Measurements from ENCODE around the gene MRPL32. TPM values are rescaled to one million over a fixed set of nuclear protein-coding genes. Genes with fewer than 3 reads are reported as not detected.

The MRPL32 gene
- total and polyA plus RNA-seq, 2 of the 13 experiments (the other 11 are each of a cell fraction or from before 2014, with no cell fraction given) = 39.0 to 81.2 TPM

- no peak for TF ChIP-seq ZBTB20 (CRISPR knock-in tag; IDR thresholded peaks at IDR 0.05; ENCODE audit: borderline replicate concordance, low read depth)
- TF ChIP-seq, protein P1, sequence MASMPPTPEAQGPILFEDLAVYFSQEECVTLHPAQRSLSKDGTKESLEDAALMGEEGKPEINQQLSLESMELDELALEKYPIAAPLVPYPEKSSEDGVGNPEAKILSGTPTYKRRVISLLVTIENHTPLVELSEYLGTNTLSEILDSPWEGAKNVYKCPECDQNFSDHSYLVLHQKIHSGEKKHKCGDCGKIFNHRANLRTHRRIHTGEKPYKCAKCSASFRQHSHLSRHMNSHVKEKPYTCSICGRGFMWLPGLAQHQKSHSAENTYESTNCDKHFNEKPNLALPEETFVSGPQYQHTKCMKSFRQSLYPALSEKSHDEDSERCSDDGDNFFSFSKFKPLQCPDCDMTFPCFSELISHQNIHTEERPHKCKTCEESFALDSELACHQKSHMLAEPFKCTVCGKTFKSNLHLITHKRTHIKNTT (CRISPR knock-in tag; IDR thresholded peaks at IDR 0.05) = no peak
Measured at GRCh38 chr7:42956062-42956461, 23.9 kb downstream of the MRPL32 start (continued).

DNA sequence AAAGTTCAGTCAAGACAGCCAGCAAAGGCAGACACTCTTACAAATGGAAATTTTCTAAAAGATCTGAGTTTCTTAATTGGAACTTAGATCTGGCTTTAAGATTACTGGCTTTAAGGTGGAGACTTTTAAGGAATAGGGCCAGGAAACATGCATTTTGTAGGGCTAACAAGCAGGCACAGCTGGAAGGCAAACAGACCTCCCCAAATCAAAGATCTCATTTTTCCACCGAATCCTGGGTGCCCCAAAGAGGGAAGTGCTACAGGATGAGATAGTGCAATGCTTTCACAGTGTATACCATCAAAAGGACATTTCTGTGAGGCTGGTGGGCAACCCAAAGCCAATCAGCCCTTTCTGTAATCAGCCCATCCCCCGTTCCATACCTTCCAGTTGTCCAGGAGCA is 27.4 kb downstream of the MRPL32 start:
- intact Hi-C loops (cut with micrococcal nuclease; ENCODE audit: unreplicated experiment) (no loop called here), in situ Hi-C loops (cut with HindIII; ENCODE audit: extremely low pct_ligation_motif_present, low pct_unique_long_range_greater_than_20kb) (no loop called here)
- Histone ChIP-seq H3K27me3 (ENCODE audit: control insufficient read depth in 1 of 2, insufficient read depth in 2 of 2, low read length in 2 of 2) (0 out of 5 replicates have a peak, but pooled peaks cover 0 to 1% of the 10 kb centered on the region in 2 experiments), H3K4me3 (replicated peaks in 1 of 3; ENCODE audit: insufficient read depth in 1 of 3, low read depth in 2 of 3, low read length in 3 of 3) (no peak overlapping the region), H4K20me1 (ENCODE audit: insufficient read depth, low read length) (no peaks in the 10 kb centered on the region), H3K9me3 (ENCODE audit: low read length) (peaks cover 4% of the 10 kb centered on the region; the same call in 1 of the 2 replicates), H3K4me2 (ENCODE audit: low read depth, low read length) (no peak overlapping the region), H3K4me1 (ENCODE audit: insufficient read depth, low read length) (no peaks in the 10 kb centered on the region), H3K36me3 (replicated peaks in 1 of 2; ENCODE audit: control insufficient read depth in 1 of 2, insufficient read depth in 2 of 2, low read length in 2 of 2) (no peaks in the 10 kb centered on the region), H3K27ac (ENCODE audit: extremely low read length, insufficient read depth, low read length) (no peak overlapping the region), H3K9ac (ENCODE audit: insufficient read depth, low read depth, low read length) (no peak overlapping the region), H2AFZ (ENCODE audit: low read length) (no peak overlapping the region), H3K79me2 (ENCODE audit: insufficient read depth, low read length) (no peaks in the 10 kb centered on the region)
- WGBS (ENCODE audit: low lambda C conversion rate) = 0% methylated on average over 2 of the region's 2 CpGs
- DNase-seq (ENCODE audit: low spot score) = no peak
- no peak for ATAC-seq
- ChIA-PET POLR2A (no interaction called here), CTCF (ENCODE audit: low intra/inter-chr PET ratio, low total read pairs) (no interaction called here)
- BruUV-seq (replicated peaks) = no TSS peak
- FAIRE-seq = no peak
- TF ChIP-seq ZNF761 (CRISPR knock-in tag; conservative IDR thresholded peaks at IDR 0.05) (no peak), ZNF678 (CRISPR knock-in tag; IDR thresholded peaks at IDR 0.05) (no peak), HNRNPL (IDR thresholded peaks at IDR 0.05; ENCODE audit: low read depth, low read length) (no peak), NFATC3 (CRISPR knock-in tag; IDR thresholded peaks at IDR 0.05) (no peak), EEA1 (CRISPR knock-in tag; IDR thresholded peaks at IDR 0.05; ENCODE audit: borderline replicate concordance) (no peak), ZNF709 (CRISPR knock-in tag; IDR thresholded peaks at IDR 0.05) (no peak), CHCHD3 (CRISPR knock-in tag; IDR thresholded peaks at IDR 0.05) (no peak), RNF2 (conservative IDR thresholded peaks at IDR 0.05; ENCODE audit: low read depth) (no peak), SRSF1 (optimal IDR thresholded peaks at IDR 0.05; ENCODE audit: low read depth, low read length) (no peak), ZNF792 (CRISPR knock-in tag; IDR thresholded peaks at IDR 0.05) (no peak), MIER2 (CRISPR knock-in tag; IDR thresholded peaks at IDR 0.05) (no peak), NFKBIZ (CRISPR knock-in tag; IDR thresholded peaks at IDR 0.05) (no peak), ATF1 (CRISPR knock-in tag; IDR thresholded peaks at IDR 0.05) (no peak)
- TF ChIP-seq, protein P2, sequence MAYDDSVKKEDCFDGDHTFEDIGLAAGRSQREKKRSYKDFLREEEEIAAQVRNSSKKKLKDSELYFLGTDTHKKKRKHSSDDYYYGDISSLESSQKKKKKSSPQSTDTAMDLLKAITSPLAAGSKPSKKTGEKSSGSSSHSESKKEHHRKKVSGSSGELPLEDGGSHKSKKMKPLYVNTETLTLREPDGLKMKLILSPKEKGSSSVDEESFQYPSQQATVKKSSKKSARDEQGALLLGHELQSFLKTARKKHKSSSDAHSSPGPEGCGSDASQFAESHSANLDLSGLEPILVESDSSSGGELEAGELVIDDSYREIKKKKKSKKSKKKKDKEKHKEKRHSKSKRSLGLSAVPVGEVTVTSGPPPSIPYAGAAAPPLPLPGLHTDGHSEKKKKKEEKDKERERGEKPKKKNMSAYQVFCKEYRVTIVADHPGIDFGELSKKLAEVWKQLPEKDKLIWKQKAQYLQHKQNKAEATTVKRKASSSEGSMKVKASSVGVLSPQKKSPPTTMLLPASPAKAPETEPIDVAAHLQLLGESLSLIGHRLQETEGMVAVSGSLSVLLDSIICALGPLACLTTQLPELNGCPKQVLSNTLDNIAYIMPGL (CRISPR knock-in tag; IDR thresholded peaks at IDR 0.05; ENCODE audit: borderline replicate concordance in 1 of 2, low read depth in 1 of 2) = no peak
- TF ChIP-seq, protein P3, sequence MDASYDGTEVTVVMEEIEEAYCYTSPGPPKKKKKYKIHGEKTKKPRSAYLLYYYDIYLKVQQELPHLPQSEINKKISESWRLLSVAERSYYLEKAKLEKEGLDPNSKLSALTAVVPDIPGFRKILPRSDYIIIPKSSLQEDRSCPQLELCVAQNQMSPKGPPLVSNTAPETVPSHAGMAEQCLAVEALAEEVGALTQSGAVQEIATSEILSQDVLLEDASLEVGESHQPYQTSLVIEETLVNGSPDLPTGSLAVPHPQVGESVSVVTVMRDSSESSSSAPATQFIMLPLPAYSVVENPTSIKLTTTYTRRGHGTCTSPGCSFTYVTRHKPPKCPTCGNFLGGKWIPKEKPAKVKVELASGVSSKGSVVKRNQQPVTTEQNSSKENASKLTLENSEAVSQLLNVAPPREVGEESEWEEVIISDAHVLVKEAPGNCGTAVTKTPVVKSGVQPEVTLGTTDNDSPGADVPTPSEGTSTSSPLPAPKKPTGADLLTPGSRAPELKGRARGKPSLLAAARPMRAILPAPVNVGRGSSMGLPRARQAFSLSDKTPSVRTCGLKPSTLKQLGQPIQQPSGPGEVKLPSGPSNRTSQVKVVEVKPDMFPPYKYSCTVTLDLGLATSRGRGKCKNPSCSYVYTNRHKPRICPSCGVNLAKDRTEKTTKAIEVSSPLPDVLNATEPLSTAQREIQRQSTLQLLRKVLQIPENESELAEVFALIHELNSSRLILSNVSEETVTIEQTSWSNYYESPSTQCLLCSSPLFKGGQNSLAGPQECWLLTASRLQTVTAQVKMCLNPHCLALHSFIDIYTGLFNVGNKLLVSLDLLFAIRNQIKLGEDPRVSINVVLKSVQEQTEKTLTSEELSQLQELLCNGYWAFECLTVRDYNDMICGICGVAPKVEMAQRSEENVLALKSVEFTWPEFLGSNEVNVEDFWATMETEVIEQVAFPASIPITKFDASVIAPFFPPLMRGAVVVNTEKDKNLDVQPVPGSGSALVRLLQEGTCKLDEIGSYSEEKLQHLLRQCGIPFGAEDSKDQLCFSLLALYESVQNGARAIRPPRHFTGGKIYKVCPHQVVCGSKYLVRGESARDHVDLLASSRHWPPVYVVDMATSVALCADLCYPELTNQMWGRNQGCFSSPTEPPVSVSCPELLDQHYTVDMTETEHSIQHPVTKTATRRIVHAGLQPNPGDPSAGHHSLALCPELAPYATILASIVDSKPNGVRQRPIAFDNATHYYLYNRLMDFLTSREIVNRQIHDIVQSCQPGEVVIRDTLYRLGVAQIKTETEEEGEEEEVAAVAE (CRISPR knock-in tag; IDR thresholded peaks at IDR 0.05; ENCODE audit: borderline replicate concordance) = no peak
